ENCODE data around the gene NNMT.

The NNMT gene

DNA sequence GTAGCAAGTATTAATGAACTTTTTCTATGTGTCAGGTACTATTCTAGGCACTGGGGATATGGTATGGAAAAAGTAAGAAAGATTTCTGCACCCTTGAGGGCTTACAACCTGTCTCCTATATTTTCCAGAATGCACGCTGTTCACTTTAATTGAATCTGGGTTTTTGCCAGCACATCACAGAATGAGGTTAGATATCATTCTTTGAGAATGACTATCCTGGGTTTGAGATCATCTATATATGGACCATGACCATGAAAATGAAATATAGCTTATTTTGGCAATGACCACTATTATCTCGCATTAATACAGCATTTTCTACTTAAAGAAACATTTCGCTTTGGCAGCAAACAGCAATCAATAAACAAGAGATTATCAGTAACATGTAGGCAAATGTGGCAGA, 57.2 kb downstream of the NNMT start:
- no peak for DNase-seq

DNA sequence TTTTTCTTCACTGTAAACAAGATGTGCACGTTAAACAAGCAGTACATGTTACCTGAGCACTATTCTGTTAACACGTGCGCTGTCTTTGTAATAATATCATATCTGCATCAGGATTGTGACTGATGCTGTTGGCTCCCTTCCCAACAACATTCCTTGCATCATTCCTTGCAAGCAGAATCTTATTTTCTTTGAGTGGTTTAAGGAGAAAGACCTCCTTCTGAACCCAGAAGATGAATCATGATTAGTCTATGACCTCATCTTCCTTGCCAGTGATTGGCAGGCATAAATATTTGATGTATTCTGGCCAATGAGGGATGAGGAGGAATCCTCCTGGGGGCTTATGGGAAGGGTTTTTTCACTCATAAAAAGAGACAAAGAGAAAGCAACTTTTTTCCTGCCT, 57.9 kb downstream of the NNMT start:
- DNase-seq: no peak

DNA sequence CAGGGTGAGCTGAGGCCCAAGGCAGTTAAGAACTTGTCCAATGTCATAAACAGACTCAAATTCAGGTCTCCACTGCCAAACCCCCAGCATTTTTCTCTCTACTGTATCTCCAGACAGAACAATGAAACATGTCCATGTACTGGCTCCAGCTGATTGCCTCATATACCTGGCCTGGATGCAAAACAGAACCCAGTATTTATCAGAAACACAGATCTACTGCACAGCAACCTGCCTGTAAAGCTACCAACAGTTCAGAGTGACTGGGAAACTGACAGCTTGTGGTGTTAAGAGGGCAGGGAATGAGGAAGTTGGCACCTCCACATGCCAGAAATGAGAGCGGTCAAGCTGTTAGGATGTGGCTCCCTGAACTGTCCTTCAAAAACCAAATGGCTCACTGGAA, 62.5 kb downstream of the NNMT start:
- no peak for DNase-seq

GRCh38 chr11:114359342-114359741, 63.1 kb downstream of the NNMT start:
- no peak for DNase-seq

GRCh38 chr11:114362326-114362725, 66.1 kb downstream of the NNMT start:
- no peak for DNase-seq

DNA sequence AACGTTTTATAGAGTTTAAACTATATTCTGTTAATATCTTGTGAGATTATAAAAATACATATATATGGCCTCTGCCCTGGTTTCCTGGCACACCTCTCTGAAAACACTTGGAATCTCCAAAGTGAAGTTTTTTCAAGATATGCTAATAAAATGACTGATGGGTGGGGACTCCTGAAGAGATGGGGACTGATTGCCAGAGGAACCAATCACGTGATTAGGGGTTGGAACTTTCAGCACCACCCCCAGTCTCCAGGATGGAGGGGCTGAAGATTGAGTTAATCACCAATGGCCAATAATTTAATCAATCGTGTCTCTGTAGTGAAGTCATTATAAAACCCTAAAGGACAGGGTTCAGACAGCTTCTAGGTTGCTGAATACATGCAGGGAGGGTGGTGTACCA, 66.8 kb downstream of the NNMT start:
- no peak for DNase-seq
